HEK293 (cell line): ENCODE data around the gene ENAM.

Experiments
- CTCF ChIP-seq: fragments of 450-650 bp; formaldehyde crosslinking; IDR thresholded peaks from 2 replicates; pipeline ENCODE4 v1.5.1; 2016; ENCODE audit warnings: missing biosample characterization, missing genetic modification characterization
- TCF7L2 ChIP-seq: IDR thresholded peaks from 2 replicates; pipeline ENCODE4 v1.6.1; 2011; ENCODE audit warnings: low read depth, mild to moderate bottlenecking, inconsistent platforms, low read length, moderate library complexity, borderline replicate concordance
- ZBTB10 ChIP-seq: fragments of 450-650 bp; formaldehyde crosslinking; IDR thresholded peaks from 2 replicates; pipeline ENCODE4 v1.5.1; 2016; ENCODE audit warnings: missing biosample characterization, missing genetic modification characterization
- ZNF138 ChIP-seq: fragments of 450-650 bp; formaldehyde crosslinking; IDR thresholded peaks from 2 replicates; pipeline ENCODE4 v1.5.1; 2016; ENCODE audit warnings: missing biosample characterization, missing genetic modification characterization, borderline replicate concordance

DNA sequence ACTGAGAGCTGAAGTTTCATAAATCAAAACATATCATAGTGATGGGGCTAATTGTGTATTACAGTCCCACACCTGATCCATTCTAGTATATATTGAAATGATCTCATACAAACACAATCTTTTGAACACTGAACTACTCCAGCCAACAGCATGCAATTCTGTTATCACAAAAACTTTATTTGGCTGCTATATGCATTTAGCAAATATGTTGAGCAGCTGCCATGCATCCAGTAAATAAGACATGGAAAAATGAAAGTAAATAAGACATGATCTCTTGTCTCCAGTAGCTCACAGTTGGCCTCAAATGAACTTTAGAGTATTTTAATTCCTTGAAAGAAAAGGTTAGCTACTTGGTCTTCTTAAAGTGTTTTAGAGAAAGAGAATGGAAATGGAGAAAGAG is 34.3 kb upstream of the ENAM start:
- TF ChIP-seq TCF7L2 (no peak), ZBTB10 (no peak), ZNF138 (no peak), CTCF (tag by site-specific recombination) (no peak)
